ENCODE data around the gene UBQLN4.
"Not testable (repeated sequence)": the region's sequence is repeated elsewhere in the genome, so short reads cannot be mapped to it uniquely, and the experiment has no call there.

Gene UBQLN4

GRCh38 chr1:156080863-156081179 lies 27.2 kb upstream of the UBQLN4 start:
- no peak for DNase-seq

GRCh38 chr1:156080241-156080862 lies 26.8 kb upstream of the UBQLN4 start:
- DNase-seq = no peak

- DNase-seq = no peak
Observed at GRCh38 chr1:156079762-156080161, 26.2 kb upstream of the UBQLN4 start.

- no peak for DNase-seq
Observed at GRCh38 chr1:156078728-156079127, 25.1 kb upstream of the UBQLN4 start.

- no peak for DNase-seq
Observed at GRCh38 chr1:156077430-156077760, 23.8 kb upstream of the UBQLN4 start.

- DNase-seq = peak; percentile 78
Observed at GRCh38 chr1:156076609-156077429, 23.2 kb upstream of the UBQLN4 start.

GRCh38 chr1:156075775-156076204 lies 22.2 kb upstream of the UBQLN4 start:
- no peak for DNase-seq

- DNase-seq = peak; percentile 62
Observed at GRCh38 chr1:156075162-156075561, 21.6 kb upstream of the UBQLN4 start.

- DNase-seq = no peak
Observed at GRCh38 chr1:156074661-156075060, 21.1 kb upstream of the UBQLN4 start.

GRCh38 chr1:156073740-156074139 lies 20.1 kb upstream of the UBQLN4 start:
- no peak for DNase-seq

- no peak for DNase-seq
Observed at GRCh38 chr1:156073110-156073687, 19.6 kb upstream of the UBQLN4 start.

GRCh38 chr1:156072251-156072650 lies 18.7 kb upstream of the UBQLN4 start:
- no peak for DNase-seq

GRCh38 chr1:156071332-156071816 lies 17.8 kb upstream of the UBQLN4 start:
- DNase-seq = not testable (repeated sequence)

GRCh38 chr1:156070548-156070947 lies 16.9 kb upstream of the UBQLN4 start:
- no peak for DNase-seq

GRCh38 chr1:156069490-156070455 lies 16.2 kb upstream of the UBQLN4 start:
- no peak for DNase-seq

GRCh38 chr1:156067262-156067661 lies 13.7 kb upstream of the UBQLN4 start:
- no peak for DNase-seq

GRCh38 chr1:156065871-156066270 lies 12.3 kb upstream of the UBQLN4 start:
- DNase-seq = no peak

- DNase-seq = no peak
Observed at GRCh38 chr1:156065212-156065611, 11.6 kb upstream of the UBQLN4 start.

GRCh38 chr1:156064615-156065014 lies 11.0 kb upstream of the UBQLN4 start:
- no peak for DNase-seq

- DNase-seq = no peak
Observed at GRCh38 chr1:156063997-156064285, 10.3 kb upstream of the UBQLN4 start.

GRCh38 chr1:156062189-156062588 lies 8.6 kb upstream of the UBQLN4 start:
- DNase-seq = no peak

- no peak for DNase-seq
Observed at GRCh38 chr1:156060937-156061636, 7.5 kb upstream of the UBQLN4 start, which contains the start of gene RAB25. TSS of gene RAB25 (plus strand) at chr1:156061160. CDS start at chr1:156061401, 241 bp downstream.
